Liver (tissue), 9 donors: ENCODE measurements around the gene TEX264. TPM values are rescaled to one million over a fixed set of nuclear protein-coding genes. Genes with fewer than 3 reads are reported as not detected.

Experiments
- DNase-seq: peaks from one replicate; pipeline ENCODE4 v3.0.0-alpha.2; 2017; ENCODE audit warnings: low spot score
- H3K27ac ChIP-seq, 2 donors: one replicate each; pipeline ENCODE4 v1.7.0; 2013; ENCODE audit warnings: inconsistent platforms in 2 of 2, low read length in 2 of 2, control low read depth in 1 of 2, low read depth in 1 of 2, mild to moderate bottlenecking in 1 of 2
- H3K27me3 ChIP-seq, 4 donors: one replicate each; pipeline versions ENCODE4 v1.6.1 to v1.7.0; 2013; ENCODE audit warnings: low read length in 3 of 4, inconsistent platforms in 1 of 4, mild to moderate bottlenecking in 1 of 4, moderate library complexity in 1 of 4; ENCODE audit not compliant: control insufficient read depth in 4 of 4, insufficient read depth in 4 of 4
- H3K36me3 ChIP-seq, 4 donors: one replicate each; pipeline versions ENCODE4 v1.6.1 to v1.7.0; 2013; ENCODE audit warnings: low read length in 3 of 4, mild to moderate bottlenecking in 3 of 4, low read depth in 1 of 4, moderate library complexity in 1 of 4; ENCODE audit not compliant: control insufficient read depth in 4 of 4, insufficient read depth in 3 of 4
- H3K4me1 ChIP-seq, 4 donors: one replicate each; pipeline versions ENCODE4 v1.6.1 to v1.7.0; 2013; ENCODE audit warnings: low read length in 3 of 4, mild to moderate bottlenecking in 3 of 4, moderate library complexity in 1 of 4; ENCODE audit not compliant: control insufficient read depth in 4 of 4, insufficient read depth in 4 of 4
- H3K4me3 ChIP-seq, 3 donors: one replicate each; pipeline versions ENCODE4 v1.6.1 to v1.7.0; 2013; ENCODE audit warnings: low read length in 3 of 3, control low read depth in 1 of 3, low read depth in 1 of 3, mild to moderate bottlenecking in 1 of 3
- H3K9ac ChIP-seq, 2 donors: one replicate each; pipeline ENCODE4 v1.7.0; 2013; ENCODE audit warnings: low read length in 2 of 2, mild to moderate bottlenecking in 2 of 2, moderate library complexity in 2 of 2, control low read depth in 1 of 2, low read depth in 1 of 2
- H3K9me3 ChIP-seq, 4 donors: one replicate each; pipeline versions ENCODE4 v1.6.1 to v1.7.0; 2013; ENCODE audit warnings: low read length in 3 of 4; ENCODE audit not compliant: control insufficient read depth in 4 of 4
- ATF3 ChIP-seq: IDR thresholded peaks from 2 replicates; pipeline ENCODE4 v1.6.1; 2016; ENCODE audit warnings: antibody characterized with exemption
- FOXA1 ChIP-seq: IDR thresholded peaks from 2 replicates; pipeline ENCODE4 v1.6.1; 2016; ENCODE audit warnings: antibody characterized with exemption
- FOXA2 ChIP-seq: IDR thresholded peaks from 2 replicates; pipeline ENCODE4 v1.6.1; 2016; ENCODE audit warnings: antibody characterized with exemption
- GABPA ChIP-seq, 2 donors: IDR thresholded peaks in 1 of 2; conservative IDR thresholded peaks in 1 of 2; 2 replicates each; pipeline ENCODE4 v1.6.1; 2016; ENCODE audit warnings: antibody characterized with exemption in 2 of 2, mild to moderate bottlenecking in 1 of 2, moderate library complexity in 1 of 2
- HNF4A ChIP-seq, 2 donors: conservative IDR thresholded peaks; 2 replicates each; pipeline ENCODE4 v1.6.1; 2016; ENCODE audit warnings: antibody characterized with exemption in 2 of 2, mild to moderate bottlenecking in 2 of 2
- HNF4G ChIP-seq: IDR thresholded peaks from 2 replicates; pipeline ENCODE4 v1.6.1; 2016; ENCODE audit warnings: antibody characterized with exemption
- JUND ChIP-seq, 2 donors: IDR thresholded peaks; 2 replicates each; pipeline ENCODE4 v1.6.1; 2016; ENCODE audit warnings: antibody characterized with exemption in 2 of 2
- NR2F2 ChIP-seq: IDR thresholded peaks from 2 replicates; pipeline ENCODE4 v1.6.1; 2016; ENCODE audit warnings: antibody characterized with exemption
- RAD21 ChIP-seq, 2 donors: IDR thresholded peaks; 2 replicates each; pipeline ENCODE4 v1.6.1; 2016; ENCODE audit warnings: antibody characterized with exemption in 2 of 2, mild to moderate bottlenecking in 2 of 2
- REST ChIP-seq: IDR thresholded peaks from 2 replicates; pipeline ENCODE4 v1.6.1; 2016; ENCODE audit warnings: antibody characterized with exemption, mild to moderate bottlenecking
- RXRA ChIP-seq, 2 donors: IDR thresholded peaks; 2 replicates each; pipeline ENCODE4 v1.6.1; 2017 to 2018; ENCODE audit warnings: antibody characterized with exemption in 2 of 2, mild to moderate bottlenecking in 1 of 2
- SP1 ChIP-seq: IDR thresholded peaks from 2 replicates; pipeline ENCODE4 v1.6.1; 2018; ENCODE audit warnings: antibody characterized with exemption, mild to moderate bottlenecking
- TAF1 ChIP-seq: conservative IDR thresholded peaks from 2 replicates; pipeline ENCODE4 v1.6.1; 2016; ENCODE audit warnings: antibody characterized with exemption, mild to moderate bottlenecking
- YY1 ChIP-seq: IDR thresholded peaks from 2 replicates; pipeline ENCODE4 v1.6.1; 2016; ENCODE audit warnings: antibody characterized with exemption, mild to moderate bottlenecking
- WGBS: extraction: QIAGEN DNeasy Blood & Tissue Kit; methylation state at CpG from one replicate; pipeline ENCODE4 v1.1.7; 2013; 5-methylcytosine and 5-hydroxymethylcytosine counted together
- polyA plus RNA-seq, 2 donors: library from polyadenylated mRNA; stranded (reverse) in 1 of 2; unstranded in 1 of 2; fragments of 200-250 nt in 1 of 2; fragments of >200 nt in 1 of 2; fragmentation: Nextera tagmentation in 1 of 2; extraction: Ambion mirVana in 1 of 2; gene quantifications; one replicate each; pipeline versions ENCODE4 v1.2.1 to v1.2.3, GENCODE V29; 2013 to 2015
- total RNA-seq, 2 donors: library from RNA; depleted of rRNA; stranded (reverse); fragments of >200 nt; gene quantifications; one replicate each; pipeline ENCODE4 v1.2.3, GENCODE V29; 2014
- donor health status: healthy.
- donor health status: healthy.
- donor health status: healthy.
- donor health status: healthy.
- donor health status: healthy.

TEX264 gene
- total and polyA plus RNA-seq, 4 donors, result 21.2 to 48.4 (median 35.6) TPM

GRCh38 chr3:51671734-51672475 lies 853 bp downstream of the TEX264 start:
- H3K4me1 ChIP-seq, result peaks cover 4 to 46% (median 36%) of the 10 kb centered on the region in 4 donors
- peak overlapping the region in 1 of 2 donors; percentile 47 for H3K9ac ChIP-seq
- no peaks in the 10 kb centered on the region for H3K9me3 ChIP-seq
- TF ChIP-seq SP1 (no peak), RAD21 (IDR thresholded peaks at IDR 0.05) (no peak), NR2F2 (no peak), ATF3 (no peak), HNF4A (conservative IDR thresholded peaks at IDR 0.05) (no peak), TAF1 (no peak), JUND (IDR thresholded peaks at IDR 0.05) (no peak), FOXA1 (no peak)
- peak overlapping the region; percentile 73 to 83 (median 76) for H3K4me3 ChIP-seq
- H3K27me3 ChIP-seq, result no peaks in the 10 kb centered on the region
- peaks cover 0 to 17% (median 2%) of the 10 kb centered on the region in 4 donors for H3K36me3 ChIP-seq
- peak overlapping the region; percentile 75 to 77 for H3K27ac ChIP-seq
- peak; percentile 52 for DNase-seq
- 12% methylated on average over 40 of the region's 40 CpGs for WGBS

- no peak for TF ChIP-seq JUND (IDR thresholded peaks at IDR 0.05)
- no peak for TF ChIP-seq ATF3
- no peak for TF ChIP-seq FOXA2
- peak; percentile 21 for TF ChIP-seq NR2F2
- no peak for TF ChIP-seq GABPA (IDR thresholded peaks at IDR 0.05 in 1 of 2, conservative IDR thresholded peaks at IDR 0.05 in 1 of 2)
- peak; percentile 57 to 67 for TF ChIP-seq HNF4A (conservative IDR thresholded peaks at IDR 0.05)
- TF ChIP-seq YY1, result no peak
- TF ChIP-seq RXRA (IDR thresholded peaks at IDR 0.05), result peak in 1 of 2 donors; percentile 20
- peak; percentile 48 for TF ChIP-seq REST
- TF ChIP-seq SP1, result peak; percentile 41
- peak; percentile 26 for TF ChIP-seq HNF4G
- DNase-seq, result no peak
- H3K36me3 ChIP-seq, result peaks cover 0 to 19% (median 2%) of the 10 kb centered on the region in 4 donors
- H3K27ac ChIP-seq, result no peak overlapping the region
- H3K27me3 ChIP-seq, result no peaks in the 10 kb centered on the region
- no peaks in the 10 kb centered on the region for H3K9me3 ChIP-seq
- H3K4me1 ChIP-seq, result peaks cover 4 to 46% (median 36%) of the 10 kb centered on the region in 4 donors
- H3K4me3 ChIP-seq, result no peak overlapping the region
- H3K9ac ChIP-seq, result no peak overlapping the region
- WGBS, result 58% methylated on average over 4 of the region's 4 CpGs
Observed at GRCh38 chr3:51673181-51673801, 2.2 kb downstream of the TEX264 start.
